AG09309 (cell line): ENCODE data around the gene MZF1.
"Not testable (repeated sequence)": the region's sequence is repeated elsewhere in the genome, so short reads cannot be mapped to it uniquely, and the experiment has no call there.

Experiments used
- DNase-seq: peaks from one replicate; pipeline ENCODE4 v3.0.0-alpha.2; 2010; ENCODE audit warnings: low read depth
- H3K4me3 ChIP-seq: 2 replicates; pipeline ENCODE4 v1.5.1; 2011; ENCODE audit warnings: mild to moderate bottlenecking, low read depth, low read length, moderate library complexity; ENCODE audit not compliant: control insufficient read depth
- TF ChIP-seq, protein P1 (sequence below): IDR thresholded peaks from 2 replicates; pipeline ENCODE4 v1.5.1; 2011; ENCODE audit warnings: mild to moderate bottlenecking, low read depth, low read length, inconsistent platforms; ENCODE audit not compliant: insufficient read depth, control insufficient read depth; ENCODE audit errors: missing control alignments

MZF1 gene

DNA sequence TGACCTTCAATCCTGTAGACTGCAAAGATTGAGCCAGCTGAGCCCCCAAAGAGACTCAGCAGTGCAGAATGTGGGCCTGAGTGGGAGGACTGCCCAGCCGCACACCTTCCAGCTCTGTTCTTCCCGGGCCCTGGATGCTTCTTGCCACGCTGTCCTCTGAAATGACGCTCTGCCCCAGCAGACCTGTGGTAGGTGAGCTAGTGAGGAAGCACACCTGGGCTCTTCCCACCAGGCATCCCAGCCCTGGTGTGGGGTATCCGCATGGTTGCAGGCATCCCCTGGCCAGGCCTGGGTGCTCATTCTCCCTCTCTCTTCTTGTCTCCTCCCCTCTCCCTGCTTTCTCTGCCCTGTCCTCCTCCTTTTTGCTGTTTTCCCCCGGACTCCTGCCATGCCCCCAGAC, 9.8 kb upstream of the MZF1 start:
- TF ChIP-seq, protein P1, sequence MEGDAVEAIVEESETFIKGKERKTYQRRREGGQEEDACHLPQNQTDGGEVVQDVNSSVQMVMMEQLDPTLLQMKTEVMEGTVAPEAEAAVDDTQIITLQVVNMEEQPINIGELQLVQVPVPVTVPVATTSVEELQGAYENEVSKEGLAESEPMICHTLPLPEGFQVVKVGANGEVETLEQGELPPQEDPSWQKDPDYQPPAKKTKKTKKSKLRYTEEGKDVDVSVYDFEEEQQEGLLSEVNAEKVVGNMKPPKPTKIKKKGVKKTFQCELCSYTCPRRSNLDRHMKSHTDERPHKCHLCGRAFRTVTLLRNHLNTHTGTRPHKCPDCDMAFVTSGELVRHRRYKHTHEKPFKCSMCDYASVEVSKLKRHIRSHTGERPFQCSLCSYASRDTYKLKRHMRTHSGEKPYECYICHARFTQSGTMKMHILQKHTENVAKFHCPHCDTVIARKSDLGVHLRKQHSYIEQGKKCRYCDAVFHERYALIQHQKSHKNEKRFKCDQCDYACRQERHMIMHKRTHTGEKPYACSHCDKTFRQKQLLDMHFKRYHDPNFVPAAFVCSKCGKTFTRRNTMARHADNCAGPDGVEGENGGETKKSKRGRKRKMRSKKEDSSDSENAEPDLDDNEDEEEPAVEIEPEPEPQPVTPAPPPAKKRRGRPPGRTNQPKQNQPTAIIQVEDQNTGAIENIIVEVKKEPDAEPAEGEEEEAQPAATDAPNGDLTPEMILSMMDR, result no peak
- no peak for DNase-seq
- no peak overlapping the region for H3K4me3 ChIP-seq

DNA sequence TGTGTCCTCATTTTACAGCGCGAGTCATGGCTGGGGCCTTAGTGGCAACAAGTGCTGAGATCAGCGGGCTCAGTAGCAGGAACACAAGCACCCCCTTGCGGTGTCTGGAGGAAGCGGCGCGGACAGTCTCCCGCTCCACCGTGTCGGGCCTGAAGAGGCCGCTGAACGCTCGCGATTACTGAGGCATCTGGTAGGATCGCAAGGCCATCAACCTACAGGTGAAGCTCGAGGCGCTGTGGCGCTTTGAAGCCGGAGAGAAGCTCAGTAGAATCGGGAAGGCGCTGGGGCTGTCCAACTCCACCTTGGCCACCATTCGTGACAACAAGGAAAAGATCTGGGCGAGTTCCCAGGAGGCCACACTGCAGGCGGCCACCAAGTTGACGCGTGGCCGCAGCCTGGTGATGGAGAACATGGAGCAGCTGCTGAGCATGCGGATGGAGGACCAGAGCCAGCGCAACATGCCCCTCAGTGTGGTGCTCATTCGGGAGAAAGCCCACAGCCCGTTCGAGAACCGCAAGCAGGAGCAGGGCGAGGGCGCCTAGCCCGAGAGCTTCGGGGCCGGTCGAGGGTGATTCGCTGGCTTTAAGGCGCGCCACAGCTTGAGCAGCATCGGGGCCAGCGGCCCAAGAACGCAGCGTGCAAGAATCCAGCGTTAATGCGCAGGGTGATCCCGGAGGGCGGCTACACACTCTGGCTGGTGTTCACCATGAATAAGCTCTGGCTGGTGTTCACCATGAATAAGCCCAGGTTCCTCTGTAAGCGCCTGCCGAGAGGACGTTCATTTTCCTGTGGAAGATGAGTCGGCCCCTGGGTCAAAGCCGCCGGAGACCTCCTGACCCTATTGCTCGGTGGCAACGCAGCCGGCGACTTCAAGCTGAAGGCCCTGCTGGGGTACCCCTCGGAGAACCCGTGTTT, 8.3 kb upstream of the MZF1 start:
- H3K4me3 ChIP-seq, result no peak overlapping the region
- TF ChIP-seq, protein P1, result peak; percentile 83
- peak; percentile 39 for DNase-seq

DNA sequence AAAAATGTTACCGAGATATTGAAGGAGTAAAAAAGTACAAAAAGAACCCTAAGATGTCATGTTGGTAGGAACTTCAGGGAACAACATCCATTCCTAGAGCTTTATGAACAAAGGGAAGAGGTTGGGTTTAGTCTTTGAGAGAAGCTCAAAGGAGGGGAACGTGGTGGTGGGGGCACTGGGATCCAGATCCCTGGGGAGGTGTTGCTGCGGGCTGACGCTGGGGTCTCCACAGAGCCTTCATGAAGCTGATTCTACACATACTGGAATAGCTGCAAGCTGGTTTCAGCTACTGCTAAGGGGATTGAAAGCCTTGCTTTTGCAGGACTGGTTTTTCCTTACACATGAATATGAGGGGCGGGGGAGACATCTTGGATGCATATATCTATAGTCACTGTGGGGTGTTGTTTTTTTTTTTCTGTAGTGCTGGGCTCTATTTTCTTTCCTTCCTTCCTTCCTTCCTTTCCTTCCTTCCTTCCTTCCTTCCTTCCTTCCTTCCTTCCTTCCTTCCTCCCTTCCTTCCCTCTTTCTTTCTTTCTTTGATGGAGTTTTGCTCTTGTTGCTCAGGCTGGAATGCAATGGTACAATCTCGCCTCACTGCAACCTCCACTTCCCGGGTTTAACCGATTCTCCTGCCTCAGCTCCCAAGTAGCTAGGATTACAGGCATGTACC, 6.5 kb upstream of the MZF1 start:
- no peak for DNase-seq
- H3K4me3 ChIP-seq, result no peak overlapping the region
- TF ChIP-seq, protein P1, result no peak

DNA sequence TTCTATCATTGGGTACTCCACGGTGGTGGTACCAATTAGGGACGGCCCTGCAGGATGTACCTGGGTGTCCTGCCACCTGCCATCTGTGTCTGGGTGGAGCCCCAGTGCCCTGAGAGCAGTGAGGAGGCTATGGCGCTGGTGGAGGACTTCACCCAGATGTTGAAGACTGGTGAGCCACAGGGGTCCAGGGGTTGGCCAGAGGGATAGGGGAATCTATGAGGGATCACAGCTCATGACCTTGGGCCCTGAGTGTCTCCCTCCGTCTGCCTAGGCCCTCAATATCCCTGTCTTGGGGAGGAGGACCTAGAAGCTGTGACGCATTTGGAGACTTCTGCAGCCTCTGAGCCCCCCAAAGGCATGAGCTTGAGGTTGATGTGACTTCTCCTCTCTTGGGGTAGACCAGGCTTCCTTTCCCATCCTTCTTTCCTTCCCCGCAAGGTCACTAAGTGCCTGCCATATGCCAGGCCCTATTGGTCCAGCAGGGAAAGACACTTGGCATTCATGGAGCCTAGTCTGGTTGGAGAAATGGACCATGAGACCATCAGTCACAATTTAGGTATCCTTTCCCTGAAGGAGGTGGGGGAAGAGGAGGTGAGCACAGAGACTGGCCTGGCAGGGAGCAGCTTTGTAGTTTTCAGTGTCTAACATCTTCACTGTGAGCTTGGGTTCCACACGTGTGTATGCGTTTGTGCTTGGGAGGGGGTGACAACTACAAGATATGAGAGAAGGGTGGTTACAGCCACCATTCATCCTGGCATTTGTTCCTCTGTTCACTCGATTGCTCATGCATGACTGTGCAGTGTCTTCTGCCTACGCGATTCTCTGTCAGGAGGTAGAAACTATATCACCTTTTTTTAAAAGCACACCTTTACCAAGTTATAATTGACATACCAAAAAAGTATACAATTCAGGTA, 5.1 kb upstream of the MZF1 start:
- H3K4me3 ChIP-seq, result no peak overlapping the region
- TF ChIP-seq, protein P1, result no peak
- DNase-seq, result no peak

DNA sequence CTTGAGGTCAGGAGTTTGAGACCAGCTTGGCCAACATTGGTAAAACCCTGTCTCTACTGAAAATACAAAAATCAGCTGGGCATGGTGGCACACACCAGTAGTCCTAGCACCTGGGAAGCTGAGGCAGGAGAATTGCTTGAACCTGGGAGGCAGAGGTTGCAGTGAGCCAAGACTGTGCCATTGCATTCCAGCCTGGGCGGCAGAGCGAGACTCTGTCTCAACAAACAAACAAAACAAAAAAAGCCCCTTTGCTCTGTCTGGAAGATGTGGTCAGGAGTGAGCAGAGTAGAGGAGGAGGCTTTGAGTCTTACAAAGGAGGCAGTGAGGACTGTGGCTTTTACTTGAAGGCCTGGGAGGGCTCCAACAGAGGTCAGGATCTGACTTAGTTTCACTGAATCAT, 4.4 kb upstream of the MZF1 start:
- not testable (repeated sequence) for DNase-seq, H3K4me3 ChIP-seq

DNA sequence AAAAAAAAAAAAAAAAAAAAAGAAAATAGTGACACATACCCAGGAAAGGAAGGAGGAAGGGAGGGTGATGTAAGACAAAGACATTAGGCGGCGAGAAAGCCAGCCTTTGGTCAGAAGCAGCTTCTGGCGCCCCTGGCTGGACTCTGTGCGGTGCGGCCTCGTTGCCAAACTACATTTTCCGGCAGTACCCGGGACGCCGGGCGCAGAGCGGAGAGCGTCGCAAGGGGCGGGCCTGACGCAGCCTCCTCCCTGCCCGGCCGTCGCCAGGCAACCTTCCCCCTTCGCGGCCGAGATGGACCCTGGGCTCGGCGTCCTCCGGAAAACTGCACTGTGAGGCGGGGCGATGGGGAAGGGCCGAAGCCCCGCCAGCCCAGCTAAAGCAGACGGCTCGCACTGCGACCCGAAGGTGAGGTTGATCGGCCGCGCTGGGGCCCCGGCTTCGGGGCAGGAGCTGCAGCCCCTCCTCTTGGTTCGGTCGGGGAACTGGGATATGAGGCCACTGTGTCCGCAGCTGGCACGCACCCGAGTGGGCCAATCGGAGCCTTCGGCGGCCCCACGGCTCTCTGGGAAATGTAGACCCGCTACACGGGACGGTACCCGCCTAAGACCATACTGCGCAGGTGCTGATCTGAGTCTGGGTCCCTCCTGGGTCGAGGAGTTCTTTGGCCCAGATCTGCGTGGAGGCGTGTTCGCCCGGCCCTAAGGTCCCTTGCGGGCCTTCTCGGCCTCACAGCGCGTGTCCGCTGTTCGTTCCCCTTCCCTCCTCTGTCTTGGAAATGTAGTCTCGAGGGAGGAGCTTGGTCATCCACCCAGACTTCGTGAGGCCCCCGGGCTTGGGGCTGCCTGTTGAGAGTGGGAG, 2.3 kb upstream of the MZF1 start:
- peak; percentile 49 for DNase-seq
- peak overlapping the region; percentile 90 for H3K4me3 ChIP-seq
- TF ChIP-seq, protein P1, result no peak
